Transverse colon (tissue), 4 donors: Measurements from ENCODE around the gene NRG2. TPM values are rescaled to one million over a fixed set of nuclear protein-coding genes. Genes with fewer than 3 reads are reported as not detected.

ENCODE experiments used
- DNase-seq: peaks from one replicate; pipeline ENCODE4 v3.0.0-alpha.2; 2019
- H3K27ac ChIP-seq, 4 donors: fragments of 200-600 bp; sonication (generic); 2 replicates each; pipeline ENCODE4 v1.5.1; 2016 to 2018; ENCODE audit warnings: inconsistent platforms in 4 of 4
- H3K27me3 ChIP-seq: fragments of 200-600 bp; sonication (generic); 2 replicates; pipeline ENCODE4 v1.5.1; 2017; ENCODE audit warnings: inconsistent platforms
- H3K36me3 ChIP-seq, 4 donors: fragments of 200-600 bp; sonication (generic); 2 replicates each; pipeline ENCODE4 v1.5.1; 2017 to 2019; ENCODE audit warnings: inconsistent platforms in 4 of 4
- H3K4me1 ChIP-seq, 4 donors: fragments of 200-600 bp; sonication (generic); 2 replicates each; pipeline ENCODE4 v1.5.1; 2017 to 2020; ENCODE audit warnings: inconsistent platforms in 4 of 4
- H3K4me3 ChIP-seq, 4 donors: fragments of 200-600 bp; sonication (generic); 1 replicate in 1 of 4; 2 replicates in 3 of 4; pipeline versions ENCODE4 v1.5.1 to v1.6.1; 2017 to 2019; ENCODE audit warnings: inconsistent platforms in 4 of 4
- H3K9me3 ChIP-seq, 2 donors: fragments of 200-600 bp; sonication (generic); 2 replicates each; pipeline ENCODE4 v1.5.1; 2017 to 2019; ENCODE audit warnings: inconsistent platforms in 2 of 2
- CTCF ChIP-seq, 5 experiments: fragments of 200-600 bp in 3 of 5; fragments of 450-650 bp in 2 of 5; sonication (generic) in 3 of 5; IDR thresholded peaks; 1 replicate in 2 of 5; 2 replicates in 3 of 5; pipeline ENCODE4 v1.5.1; 2016 to 2017; ENCODE audit warnings: antibody characterized with exemption in 5 of 5, inconsistent platforms in 3 of 5, mild to moderate bottlenecking in 2 of 5, moderate library complexity in 1 of 5
- EP300 ChIP-seq: sonication (generic); formaldehyde crosslinking; IDR thresholded peaks from one replicate; pipeline ENCODE4 v1.6.1; 2017; ENCODE audit warnings: antibody characterized with exemption, low read depth
- POLR2A ChIP-seq: fragments of 450-650 bp; IDR thresholded peaks from one replicate; pipeline ENCODE4 v1.6.1; 2016; ENCODE audit warnings: antibody characterized with exemption, mild to moderate bottlenecking, moderate library complexity
- POLR2AphosphoS5 ChIP-seq, 3 donors: sonication (generic); formaldehyde crosslinking; IDR thresholded peaks; one replicate each; pipeline ENCODE4 v1.6.1; 2016; ENCODE audit warnings: antibody characterized with exemption in 3 of 3
- WGBS, 2 donors: methylation state at CpG; one replicate each; pipeline ENCODE4 v1.1.5; 2018; ENCODE audit warnings: low coverage in 1 of 2; 5-methylcytosine and 5-hydroxymethylcytosine counted together
- in situ Hi-C, 4 donors: fragments of 200-750 bp; cut with MboI; loops; one replicate each; pipeline versions ENCODE4 v1.15.0 to v1.15.1; 2017; ENCODE audit warnings: low sequenced_read_pairs in 3 of 4, low pct_ligation_motif_present in 1 of 4, low pct_unique_long_range_greater_than_20kb in 1 of 4
- intact Hi-C: fragments of 100-400 bp; cut with DNase I; formaldehyde crosslinking; loops from one replicate; pipeline ENCODE4 v1.15.1; 2023; ENCODE audit warnings: low total_unique reads
- total RNA-seq, 4 donors: library from RNA; depleted of rRNA; stranded (reverse); fragments of >200 nt; gene quantifications; one replicate each; pipeline ENCODE4 v1.1.0, GENCODE V29; 2016

The NRG2 gene
- total RNA-seq, 4 donors from 2014 or later: 0.68 to 12.3 (median 0.95) TPM; not detected in 1

- no peaks in the 10 kb centered on the region for H3K9me3 ChIP-seq
- WGBS, 2 donors: 97% methylated on average over 8 of the region's 8 CpGs; no CpG with 5 or more reads in 1 of the 2 donors
- no peaks in the 10 kb centered on the region for H3K36me3 ChIP-seq
- peaks cover 1 to 3% (median 2%) of the 10 kb centered on the region in 4 donors for H3K4me1 ChIP-seq
- in situ Hi-C loops: no loop called here
- TF ChIP-seq EP300: no peak
- TF ChIP-seq CTCF (IDR thresholded peaks at IDR 0.05): no peak
- TF ChIP-seq POLR2A: no peak
- no peak for TF ChIP-seq POLR2AphosphoS5 (IDR thresholded peaks at IDR 0.05)
- DNase-seq: no peak
- intact Hi-C loops: no loop called here
- H3K27ac ChIP-seq: no peak overlapping the region
- H3K4me3 ChIP-seq: no peak overlapping the region
- peaks cover 9% of the 10 kb centered on the region for H3K27me3 ChIP-seq
Observed at GRCh38 chr5:139852696-139853095, 190.4 kb downstream of the NRG2 start.

GRCh38 chr5:139851558-139851957 is 191.5 kb downstream of the NRG2 start:
- Histone ChIP-seq H3K27ac (no peak overlapping the region), H3K9me3 (no peaks in the 10 kb centered on the region), H3K27me3 (peaks cover 20% of the 10 kb centered on the region), H3K36me3 (no peaks in the 10 kb centered on the region), H3K4me3 (no peak overlapping the region), H3K4me1 (peaks cover 4 to 10% (median 8%) of the 10 kb centered on the region in 4 donors)
- no peak for DNase-seq
- in situ Hi-C loops (no loop called here), intact Hi-C loops (no loop called here)
- WGBS, 2 donors: 91% methylated on average over 19 of the region's 19 CpGs; no CpG with 5 or more reads in 1 of the 2 donors
- no peak for TF ChIP-seq EP300
- TF ChIP-seq POLR2AphosphoS5 (IDR thresholded peaks at IDR 0.05): no peak
- TF ChIP-seq POLR2A: no peak
- no peak for TF ChIP-seq CTCF (IDR thresholded peaks at IDR 0.05)

GRCh38 chr5:139850423-139851016 is 192.6 kb downstream of the NRG2 start:
- TF ChIP-seq POLR2A (no peak), EP300 (no peak), POLR2AphosphoS5 (IDR thresholded peaks at IDR 0.05) (no peak), CTCF (IDR thresholded peaks at IDR 0.05) (no peak)
- Histone ChIP-seq H3K4me3 (no peak overlapping the region), H3K27ac (no peak overlapping the region), H3K27me3 (peaks cover 30% of the 10 kb centered on the region), H3K4me1 (peaks cover 4 to 10% (median 8%) of the 10 kb centered on the region in 4 donors), H3K36me3 (no peaks in the 10 kb centered on the region), H3K9me3 (no peaks in the 10 kb centered on the region)
- WGBS, 2 donors: 60 to 72% methylated on average over 1 to 3 of the region's 3 CpGs
- intact Hi-C loops (no loop called here), in situ Hi-C loops (no loop called here)
- DNase-seq: no peak

- Histone ChIP-seq H3K9me3 (no peaks in the 10 kb centered on the region), H3K36me3 (no peaks in the 10 kb centered on the region), H3K27ac (no peak overlapping the region), H3K4me3 (no peak overlapping the region), H3K4me1 (peaks cover 4 to 10% (median 8%) of the 10 kb centered on the region in 4 donors), H3K27me3 (peaks cover 35% of the 10 kb centered on the region)
- in situ Hi-C loops (no loop called here), intact Hi-C loops (no loop called here)
- 33 to 53% methylated on average over 1 to 2 of the region's 2 CpGs for WGBS, 2 donors
- no peak for TF ChIP-seq POLR2A
- TF ChIP-seq CTCF (IDR thresholded peaks at IDR 0.05): no peak
- TF ChIP-seq EP300: no peak
- no peak for TF ChIP-seq POLR2AphosphoS5 (IDR thresholded peaks at IDR 0.05)
- DNase-seq: no peak
Observed at GRCh38 chr5:139849942-139850341, 193.2 kb downstream of the NRG2 start.
